CD4-positive, alpha-beta T cell treated with Interleukin-17A for 4 hours (primary cell): ENCODE data around the gene CCDC142.

ENCODE experiments used
- DNase-seq: peaks from one replicate; pipeline ENCODE4 v3.0.0-alpha.2; 2020; ENCODE audit warnings: mixed read lengths

Gene CCDC142

DNA sequence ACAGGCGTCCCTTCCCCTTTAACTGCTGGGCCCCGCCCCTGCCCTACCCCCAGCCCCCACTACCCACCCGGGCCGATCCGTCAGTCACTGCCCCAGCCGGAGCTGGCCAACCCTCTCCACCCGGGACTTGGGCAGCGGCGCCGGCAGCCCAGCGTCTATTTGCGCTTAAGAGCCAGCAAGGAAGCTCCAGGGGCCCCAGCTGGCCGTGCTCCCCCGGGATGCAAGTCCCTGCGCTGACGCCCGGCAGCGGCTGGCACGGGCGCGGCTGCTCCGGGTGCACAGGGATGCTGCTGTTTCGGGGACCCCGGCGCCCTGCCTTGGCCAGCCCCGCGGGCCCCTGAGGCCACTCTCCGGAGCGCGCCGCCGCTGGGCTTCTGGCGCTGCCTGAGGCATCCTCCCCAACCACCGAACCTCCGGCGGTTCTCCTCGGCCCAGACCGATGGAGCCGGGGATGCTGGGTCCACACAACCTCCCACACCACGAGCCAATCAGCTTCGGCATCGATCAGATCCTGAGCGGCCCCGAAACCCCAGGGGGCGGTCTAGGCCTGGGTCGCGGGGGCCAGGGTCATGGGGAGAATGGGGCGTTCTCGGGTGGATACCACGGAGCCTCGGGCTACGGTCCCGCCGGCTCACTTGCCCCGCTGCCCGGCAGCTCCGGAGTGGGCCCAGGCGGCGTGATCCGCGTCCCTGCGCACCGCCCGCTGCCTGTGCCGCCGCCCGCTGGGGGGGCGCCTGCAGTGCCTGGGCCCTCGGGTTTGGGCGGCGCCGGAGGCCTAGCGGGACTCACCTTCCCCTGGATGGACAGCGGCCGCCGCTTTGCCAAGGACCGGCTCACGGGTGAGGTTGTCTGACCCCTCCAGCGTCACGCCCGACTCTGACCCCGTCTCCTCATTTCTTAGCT, 31.8 kb upstream of the CCDC142 start, which contains the start of gene TLX2:
Gene TLX2 (plus strand): TSS at position 83 of the 903 bp plus-strand sequence. CDS start 357 bp downstream, at position 440.
- DNase-seq = no peak

DNA sequence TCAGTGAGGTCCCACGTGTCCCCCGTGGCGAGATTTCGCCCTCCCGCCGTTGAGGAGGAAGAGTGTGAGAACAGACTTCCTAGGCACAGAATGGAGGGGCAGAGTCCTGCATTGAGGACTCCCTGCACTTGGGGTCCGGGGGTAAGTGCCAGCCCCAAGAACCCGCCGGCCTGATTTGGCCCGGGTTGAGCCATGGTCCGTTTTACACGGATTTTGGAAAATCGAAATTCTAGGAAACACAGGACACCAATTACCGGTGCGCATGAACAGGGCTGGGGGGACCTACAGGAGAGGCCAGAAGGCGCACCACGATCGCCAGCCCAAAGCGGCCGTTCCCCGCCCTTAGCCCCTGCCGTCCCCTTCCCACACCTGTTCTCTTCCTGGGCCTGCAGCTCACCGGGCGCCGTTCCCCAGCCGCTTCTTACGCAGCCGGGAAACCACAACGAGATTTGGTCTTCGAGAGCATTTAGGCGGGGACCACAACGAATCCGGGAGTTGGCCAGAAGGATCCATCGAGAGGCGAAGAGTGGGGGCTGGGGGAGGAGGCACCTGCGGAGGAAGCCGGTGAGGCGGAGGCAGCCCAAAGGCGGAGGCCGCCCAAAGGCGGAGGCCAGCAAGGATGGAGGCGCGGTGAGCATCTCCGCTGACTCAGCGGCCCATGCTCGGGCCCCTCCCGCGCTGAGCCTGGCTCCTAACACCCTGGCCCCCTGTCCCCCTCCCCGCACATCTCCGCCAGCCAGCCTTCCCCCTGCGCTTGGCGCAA, 31.0 kb upstream of the CCDC142 start:
- peak; percentile 45 for DNase-seq

DNA sequence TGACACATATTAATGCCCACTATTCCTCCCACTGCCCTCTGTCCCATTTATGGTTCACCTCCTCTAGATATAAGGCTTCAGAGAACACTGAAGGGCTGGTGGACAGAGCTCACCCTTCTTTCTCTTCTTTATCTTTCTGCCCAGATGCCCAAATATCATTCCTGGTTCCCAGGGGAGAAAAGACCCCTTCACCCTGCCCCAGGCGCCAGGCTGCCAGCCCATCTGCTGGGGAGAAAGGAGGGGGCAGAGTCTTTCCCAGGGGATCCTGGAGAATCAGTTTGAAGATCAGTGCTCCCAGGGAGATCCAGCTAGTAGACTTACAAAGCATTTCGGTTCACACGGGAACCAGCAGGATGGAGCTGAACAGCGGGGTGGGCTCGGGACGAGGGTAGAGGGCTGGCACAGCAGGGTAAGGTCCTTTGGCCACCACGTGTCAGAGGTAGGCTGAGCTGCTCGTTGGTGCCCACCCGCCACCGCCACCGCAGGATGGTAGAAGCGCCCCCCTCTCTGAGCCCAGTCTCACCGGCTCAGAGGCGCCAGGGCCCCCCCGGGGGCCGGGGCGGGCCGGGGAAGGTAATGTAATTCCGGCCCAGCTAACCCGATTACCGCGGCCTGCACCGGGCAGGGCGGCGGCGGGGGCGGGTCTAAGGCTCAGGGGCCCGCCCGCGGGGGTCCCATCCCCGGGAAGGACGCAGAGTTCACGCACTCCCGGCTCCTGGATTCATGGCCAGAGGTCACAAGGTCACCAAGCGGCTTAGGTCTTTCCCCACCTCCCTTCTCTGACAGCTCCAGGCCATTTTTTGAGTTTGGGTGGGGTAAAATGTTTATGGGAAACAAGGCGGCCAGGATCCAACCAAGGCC, 30.2 kb upstream of the CCDC142 start:
- DNase-seq = no peak

DNA sequence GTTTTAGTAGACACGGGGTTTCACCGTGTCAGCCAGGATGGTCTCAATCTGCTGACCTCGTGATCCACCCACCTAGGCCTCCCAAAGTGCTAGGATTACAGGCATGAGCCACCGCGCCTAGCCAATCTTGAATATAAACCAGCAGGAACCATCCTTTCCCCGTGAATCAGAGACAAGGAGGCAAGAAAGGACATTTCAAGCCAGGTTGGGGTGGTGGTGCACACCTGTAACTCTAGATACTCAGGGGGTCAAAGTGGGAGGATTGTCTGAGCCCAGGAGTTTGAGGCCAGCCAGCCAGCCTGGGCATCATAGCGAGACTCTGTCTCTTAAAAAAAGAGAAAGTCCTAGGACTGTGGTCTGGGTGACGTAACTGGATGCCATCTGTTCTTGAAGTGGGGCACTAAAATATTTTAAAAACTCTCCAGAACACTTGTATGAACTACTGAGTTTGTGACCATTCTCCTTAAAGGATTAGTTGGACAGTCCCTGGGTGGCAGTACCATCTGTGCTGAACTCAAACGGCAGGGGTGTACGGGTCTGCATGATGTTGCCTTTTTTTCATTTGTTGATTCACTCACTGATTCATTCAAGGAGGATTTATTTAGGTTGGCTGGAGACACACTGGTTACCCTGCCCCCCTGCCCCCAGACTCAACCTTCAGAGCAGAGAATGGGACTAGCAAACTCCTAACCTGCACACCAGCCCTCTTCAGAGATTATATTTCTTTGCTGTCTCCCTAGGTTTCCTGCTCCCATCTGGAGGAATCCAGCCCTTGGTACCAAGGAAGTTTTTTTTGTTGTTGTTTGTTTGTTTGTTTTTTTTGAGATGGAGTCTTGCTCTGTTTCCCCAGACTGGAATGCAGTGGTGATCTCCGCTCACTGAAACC, 28.5 kb upstream of the CCDC142 start:
- no peak for DNase-seq

DNA sequence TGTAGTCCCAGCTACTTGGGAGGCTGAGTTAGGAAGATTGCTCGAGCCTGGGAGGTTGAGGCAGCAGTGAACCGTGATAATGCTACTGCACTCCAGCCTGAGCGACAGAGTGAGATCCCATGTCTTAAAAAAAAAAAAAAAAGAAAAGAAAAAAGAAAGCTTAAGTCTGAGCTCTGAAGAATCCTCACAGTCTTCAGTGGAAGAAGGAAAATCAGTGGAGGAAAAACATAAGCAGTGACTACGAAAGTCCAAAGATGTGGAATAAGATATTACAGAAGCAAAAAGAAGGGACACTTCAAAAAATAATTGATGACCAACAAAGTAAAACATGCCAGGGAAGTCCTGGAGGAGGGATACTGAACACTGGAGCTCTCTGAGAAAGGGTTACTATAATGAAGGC, 27.5 kb upstream of the CCDC142 start:
- DNase-seq = no peak

DNA sequence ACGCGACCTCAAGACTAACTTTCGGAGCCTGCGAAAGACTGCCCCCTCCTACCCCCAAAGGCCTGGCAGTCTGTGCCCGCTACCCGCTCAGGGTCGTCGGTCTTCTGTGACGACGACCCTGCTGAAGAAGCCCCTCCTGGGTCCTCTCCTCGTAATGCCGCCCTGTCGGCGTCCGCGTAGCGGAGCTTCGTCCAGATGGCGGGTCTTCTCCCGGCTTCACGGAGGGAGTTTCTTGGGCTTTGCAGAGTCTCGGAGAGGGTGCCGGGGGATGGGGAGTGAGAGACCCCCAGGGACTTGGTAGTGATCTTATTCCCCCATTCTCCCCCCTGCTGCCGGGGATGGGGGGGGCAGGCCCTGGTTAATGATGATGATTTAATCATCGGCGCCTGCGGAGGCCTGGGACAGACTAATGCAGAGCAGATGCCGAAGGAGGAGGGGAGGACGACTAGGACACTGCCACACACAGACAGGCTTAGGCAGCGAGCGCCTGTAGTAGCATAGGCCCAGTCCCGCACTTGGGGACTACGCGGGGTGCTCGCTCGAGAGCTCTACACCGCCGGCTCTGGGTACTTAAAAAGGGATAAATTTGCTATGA, 25.2 kb upstream of the CCDC142 start:
- DNase-seq = peak; percentile 32

DNA sequence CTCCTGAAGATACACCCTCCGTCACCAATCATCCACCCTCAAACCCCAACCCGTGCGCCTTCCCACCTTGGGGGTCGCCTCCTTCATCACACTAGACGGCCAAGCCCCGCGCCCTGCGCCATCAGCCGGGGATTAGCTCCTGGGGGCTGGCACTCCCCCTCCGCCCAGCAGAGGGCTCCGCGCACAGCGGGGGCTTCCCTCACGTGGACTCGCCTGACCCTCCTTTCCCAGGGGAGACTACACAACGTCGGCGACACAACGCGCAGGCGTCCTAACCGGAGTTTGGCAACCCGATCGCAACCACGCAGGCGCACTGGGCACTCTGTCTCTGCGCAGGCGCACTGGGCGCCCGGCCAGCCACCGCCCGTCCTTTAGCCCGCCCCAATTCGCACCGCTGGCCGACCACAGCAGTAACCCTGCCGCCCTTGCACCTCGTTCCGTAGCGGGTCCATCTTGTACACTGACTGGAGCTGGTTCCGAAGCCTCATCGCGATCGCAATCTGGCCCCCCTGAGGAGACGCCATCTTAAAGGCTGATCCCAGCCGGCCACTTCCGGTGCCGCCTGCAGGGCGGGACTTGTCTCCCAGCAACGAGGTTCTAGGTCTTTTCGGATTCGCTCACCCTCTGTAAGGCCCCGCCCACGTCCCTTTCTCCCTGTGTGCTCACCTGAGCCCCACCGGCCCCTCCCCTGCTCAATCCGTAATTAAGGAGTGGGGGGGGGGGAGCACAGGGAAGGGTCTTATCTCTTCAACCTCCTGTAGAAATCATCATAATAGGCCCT, 24.5 kb upstream of the CCDC142 start, which contains the start of gene PCGF1:
Gene PCGF1 (minus strand): TSS at position 551 of the 781 bp plus-strand sequence. CDS start 27 bp downstream, at position 524.
- DNase-seq = peak; percentile 100

DNA sequence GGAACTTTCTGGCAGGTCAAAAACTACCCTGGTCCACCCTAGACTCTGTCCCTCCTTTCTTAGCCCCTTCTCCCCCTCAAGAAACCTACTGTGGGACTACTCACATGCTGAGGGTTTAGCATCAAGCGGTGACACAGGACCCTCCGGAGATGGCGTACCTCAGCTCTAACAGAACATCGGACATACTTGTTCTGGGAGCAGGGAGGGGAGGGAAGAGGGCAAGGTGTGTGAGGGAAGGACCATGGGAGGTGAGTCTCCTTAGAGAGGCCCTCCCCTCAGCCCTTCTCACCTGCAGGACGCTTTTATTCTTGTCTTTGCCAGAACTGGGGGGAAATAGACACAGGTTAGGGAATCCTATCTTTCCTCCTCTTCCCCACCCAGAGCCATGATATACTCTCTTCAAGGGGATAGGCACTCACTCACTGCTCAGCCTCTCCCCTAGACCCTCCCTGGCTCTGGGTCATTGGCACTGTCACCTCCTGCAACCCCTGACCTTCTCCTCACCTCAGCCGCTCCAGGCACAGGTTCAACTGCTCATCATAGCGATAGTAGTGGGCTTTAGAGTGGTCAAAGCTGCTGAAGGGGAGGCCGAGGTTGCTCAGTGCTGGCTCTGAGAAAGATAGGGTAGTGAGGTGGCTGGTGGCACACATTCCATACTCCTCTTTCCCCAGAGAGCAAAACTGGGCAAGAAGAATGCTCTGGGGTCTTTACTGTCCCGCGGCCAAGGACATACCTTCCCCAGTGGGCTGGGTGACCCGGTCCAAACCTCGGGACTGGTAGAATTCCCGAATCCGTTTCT, 22.8 kb upstream of the CCDC142 start:
- DNase-seq = no peak

DNA sequence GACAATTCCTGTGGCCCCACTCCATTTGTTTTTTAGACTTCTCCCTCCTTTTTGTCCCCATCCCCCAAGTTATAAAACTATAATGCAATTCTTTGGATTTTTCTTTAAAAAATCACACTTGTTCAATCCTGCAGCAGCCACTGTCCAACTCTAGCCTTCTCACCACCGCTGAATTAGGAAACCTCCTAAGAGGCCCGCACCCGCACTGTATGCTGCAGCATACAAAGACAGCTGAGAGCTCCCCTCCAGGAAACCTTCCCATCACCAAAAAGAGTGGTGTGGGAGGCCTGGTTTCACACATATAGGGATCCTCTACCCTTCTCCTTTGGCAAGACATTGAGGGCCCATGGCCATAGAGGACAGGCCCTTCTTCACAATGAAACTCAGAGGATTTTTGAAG, 21.8 kb upstream of the CCDC142 start:
- no peak for DNase-seq

DNA sequence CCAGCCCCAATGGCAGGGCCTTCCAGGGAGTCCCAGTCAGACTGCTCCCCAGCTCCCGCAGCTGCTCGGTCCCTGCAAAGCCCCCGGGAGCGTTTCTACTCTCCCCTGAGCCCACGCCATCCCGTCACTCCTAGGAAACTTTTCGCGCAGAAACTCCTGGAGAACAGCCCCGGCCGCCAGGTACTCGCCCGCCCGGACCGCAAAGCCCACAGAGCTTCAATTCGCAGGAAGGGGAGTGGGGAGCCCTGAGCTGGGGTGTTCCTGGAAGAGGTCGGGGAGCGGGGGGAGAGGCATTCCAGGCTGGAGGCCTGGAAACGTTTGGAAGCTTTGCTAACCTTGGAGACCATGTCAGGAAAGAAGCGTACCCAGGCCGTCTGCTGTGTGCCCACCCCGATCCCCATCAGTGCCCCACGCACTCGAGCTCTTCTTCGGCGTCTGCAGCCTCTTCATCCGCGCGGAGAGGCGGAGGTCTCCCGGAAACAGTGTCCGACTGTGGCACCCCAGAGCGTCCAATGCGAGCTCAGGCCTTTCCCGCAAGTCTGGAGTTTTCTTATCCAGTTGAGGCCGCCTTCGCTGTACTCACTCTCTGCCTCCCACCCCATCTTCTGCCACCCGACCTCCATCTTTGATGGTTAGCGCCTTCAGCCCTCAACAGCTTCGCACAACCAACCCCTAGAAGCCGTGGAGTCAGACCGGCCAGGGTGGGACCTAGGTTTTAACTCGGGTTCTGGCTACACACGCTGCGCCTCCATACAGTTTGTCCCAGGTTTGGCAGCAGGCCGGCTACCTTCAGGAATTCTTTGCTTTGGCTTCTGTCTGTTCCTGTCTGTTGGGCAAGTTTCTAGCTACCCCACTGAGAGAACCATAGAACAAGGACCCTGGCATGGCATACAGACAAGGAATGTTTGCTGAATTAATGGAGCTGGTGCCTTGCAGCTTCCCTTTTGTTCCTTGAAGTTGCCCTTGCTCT, 21.0 kb upstream of the CCDC142 start:
- DNase-seq = no peak

DNA sequence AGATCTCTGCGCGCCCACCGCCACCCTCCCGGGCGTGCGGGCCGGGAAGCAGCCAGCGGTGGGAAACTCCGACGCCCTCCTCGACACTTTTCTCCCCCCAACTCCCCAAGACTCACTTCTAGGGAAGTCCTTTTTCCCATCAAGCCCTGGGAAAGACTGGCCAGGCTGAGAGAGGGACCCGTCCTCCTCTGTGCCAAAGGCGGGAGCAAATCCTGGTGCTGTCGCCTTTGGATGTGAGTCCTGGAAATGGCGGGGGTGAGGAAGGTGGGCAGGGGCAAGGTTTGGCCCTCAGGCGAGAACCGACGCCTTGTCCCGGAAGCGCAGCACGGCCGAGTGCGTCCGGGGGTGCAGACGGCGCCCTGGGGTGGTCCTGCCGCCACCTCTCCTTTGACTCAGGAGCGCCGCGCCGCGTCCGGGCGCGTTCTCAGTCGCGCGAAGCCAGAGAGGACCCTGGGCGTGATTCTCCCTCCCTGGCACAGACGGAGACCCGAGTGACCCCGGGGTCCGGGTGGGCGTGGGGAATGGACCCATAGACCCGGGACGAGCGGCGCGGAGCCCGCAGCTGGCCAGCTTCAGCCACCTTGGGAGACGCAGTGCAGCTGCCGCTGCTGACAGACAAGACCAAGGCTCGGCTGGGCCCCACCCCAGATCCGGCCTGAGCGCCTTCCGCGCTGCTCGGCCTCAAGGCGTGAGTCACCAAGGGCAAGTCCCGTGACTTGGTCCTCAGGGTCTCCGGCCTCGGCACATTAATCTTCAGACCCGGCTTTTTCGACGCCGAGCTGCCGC, 20.1 kb upstream of the CCDC142 start:
- DNase-seq = peak; percentile 60

DNA sequence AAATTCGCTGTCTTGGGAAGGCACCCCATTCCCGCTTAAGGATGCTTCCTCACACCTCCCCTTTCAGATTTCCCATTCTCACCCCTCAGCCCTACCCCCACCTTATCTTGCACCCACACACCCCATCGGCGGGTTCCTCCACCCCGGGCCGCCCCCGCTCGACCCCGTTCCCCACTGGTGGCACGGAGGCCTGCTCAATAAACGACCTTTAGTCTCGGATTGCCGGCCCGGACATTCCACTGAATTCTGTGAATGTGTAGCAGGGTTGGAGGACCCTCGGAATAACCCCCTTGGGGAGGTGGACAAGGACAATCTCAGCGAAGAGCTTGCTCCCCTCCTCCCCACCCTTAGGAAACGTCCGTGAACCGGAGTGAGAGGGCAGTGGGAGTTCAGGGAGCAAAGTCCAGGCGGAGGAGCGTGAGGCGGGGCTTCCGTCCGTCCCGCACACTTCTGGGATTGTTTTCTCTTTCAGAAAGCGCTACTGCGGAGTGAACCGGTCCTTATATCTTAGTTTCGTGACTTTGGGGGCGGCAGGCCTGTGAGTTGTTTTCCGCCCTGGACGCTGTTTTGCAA, 19.4 kb upstream of the CCDC142 start:
- no peak for DNase-seq

DNA sequence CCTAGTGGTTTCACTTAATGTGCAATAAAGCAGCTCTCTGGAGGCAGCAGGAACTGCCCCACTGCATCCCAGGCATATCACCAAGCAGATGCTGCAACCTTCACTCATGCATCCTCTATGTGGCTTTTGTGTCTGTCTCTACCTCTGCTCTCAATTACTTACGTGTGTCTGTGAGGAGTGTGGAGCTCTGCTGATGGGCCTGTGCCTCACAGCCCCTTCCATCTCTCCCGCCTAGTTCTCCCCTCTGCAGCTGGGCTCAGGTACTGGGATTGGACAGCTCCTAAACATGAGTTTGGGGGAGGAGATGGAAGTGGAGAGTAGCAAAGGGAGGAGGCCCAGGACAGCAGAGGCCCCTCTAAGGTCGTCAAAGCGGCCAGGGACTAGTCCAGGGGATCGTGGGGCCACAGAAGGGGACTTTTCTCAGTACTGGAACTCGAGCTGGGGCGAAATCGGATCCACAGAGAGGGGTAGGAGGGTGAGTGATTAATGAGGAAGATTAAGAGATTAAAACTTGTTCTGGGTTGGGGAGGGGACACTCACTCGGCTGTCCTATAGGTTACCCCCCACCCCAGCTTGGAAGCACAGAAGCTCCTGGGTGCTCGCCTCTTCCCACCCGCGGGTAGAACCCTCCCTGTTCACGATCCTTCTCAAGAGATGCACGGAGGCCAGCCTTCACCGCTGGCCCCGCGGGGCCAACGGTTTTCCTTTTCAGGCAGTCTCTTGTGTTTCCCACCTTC, 18.7 kb upstream of the CCDC142 start:
- DNase-seq = no peak

DNA sequence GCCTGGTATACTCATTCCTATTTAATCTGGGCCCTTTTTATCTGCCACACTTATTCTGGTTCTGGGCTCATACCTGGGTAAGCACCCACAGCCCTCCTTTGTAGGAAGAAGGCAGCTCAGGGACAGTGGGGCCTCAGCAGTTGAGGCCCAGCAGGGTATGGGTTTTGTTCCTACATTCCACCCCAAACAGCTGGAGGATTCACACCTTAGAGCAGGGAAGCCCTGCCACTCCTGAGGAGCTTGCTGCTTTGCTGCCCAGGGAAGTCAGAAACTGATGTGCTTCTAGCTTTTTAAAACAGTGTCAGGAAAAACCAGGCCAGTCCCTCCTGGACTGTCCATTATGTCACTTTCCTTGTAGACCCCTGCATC, 17.8 kb upstream of the CCDC142 start:
- no peak for DNase-seq

DNA sequence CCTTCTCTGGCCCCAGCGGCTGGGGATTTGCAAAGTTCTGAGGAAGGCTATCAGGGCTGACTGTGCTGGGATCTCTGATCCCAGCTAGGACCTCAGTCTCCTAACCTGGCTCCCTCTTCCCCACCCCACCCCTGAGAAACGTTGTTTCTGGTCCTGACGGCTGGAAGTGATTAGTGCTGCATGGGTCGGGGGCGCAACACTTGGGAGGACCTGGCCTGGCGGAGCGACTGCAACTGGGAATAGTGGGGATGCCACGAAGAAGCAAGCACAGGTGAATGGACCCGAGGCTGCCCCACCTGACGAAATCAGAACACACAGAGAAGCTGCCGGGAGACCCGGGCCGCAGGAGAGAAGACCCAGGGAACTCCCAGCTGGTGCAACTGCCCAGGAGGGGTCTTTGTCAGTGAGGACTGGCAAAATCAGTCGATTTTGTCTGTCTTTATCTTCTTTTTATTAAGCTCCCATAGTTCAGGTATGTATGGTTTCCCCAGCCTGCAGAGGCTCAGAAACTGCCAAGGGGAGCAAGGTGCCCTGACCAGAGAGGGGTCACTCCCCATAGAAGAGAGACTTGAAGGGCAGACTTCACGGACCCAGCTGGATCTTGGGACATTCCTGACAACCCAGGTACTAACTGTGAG, 17.3 kb upstream of the CCDC142 start:
- no peak for DNase-seq
